ENCODE measurements around the gene MTA3. TPM values are rescaled to one million over a fixed set of nuclear protein-coding genes. Genes with fewer than 3 reads are reported as not detected.

Gene MTA3
- total and polyA plus RNA-seq, 2 of the 8 experiments (the other 6 are each of a cell fraction or from before 2014, with no cell fraction given), result 125 to 184 TPM

- Histone ChIP-seq H4K8ac (ENCODE audit: extremely low read depth, insufficient read depth, low read length) (no peak overlapping the region), H3K9me3 (ENCODE audit: insufficient read depth in 2 of 2, low read depth in 1 of 2, low read length in 1 of 2) (no peaks in the 10 kb centered on the region), H2BK120ac (replicated peaks; ENCODE audit: low read depth, low read length) (no peak overlapping the region), H3K9ac (replicated peaks in 1 of 4; ENCODE audit: extremely low read depth in 1 of 4, low read depth in 3 of 4, low read length in 3 of 4) (no peak overlapping the region), H3K4ac (replicated peaks; ENCODE audit: insufficient read length, low read depth, low read length) (no peak overlapping the region), H3K4me1 (replicated peaks in 1 of 4; ENCODE audit: control insufficient read depth in 3 of 4, insufficient read depth in 4 of 4, low read length in 3 of 4) (peaks cover 0 to 10% (median 2%) of the 10 kb centered on the region in 4 experiments; a peak in 4 of 7 replicates), H3K27me3 (replicated peaks in 1 of 4; ENCODE audit: control insufficient read depth in 3 of 4, extremely low read depth in 1 of 4, insufficient read depth in 3 of 4, low read length in 3 of 4) (peaks cover 0 to 13% (median 10%) of the 10 kb centered on the region in 4 experiments; a peak in 6 of 7 replicates), H3K79me1 (ENCODE audit: low read depth, low read length) (no peaks in the 10 kb centered on the region), H2BK20ac (ENCODE audit: low read length) (no peak overlapping the region), H4K91ac (replicated peaks; ENCODE audit: insufficient read length, low read length) (peak overlapping the region; percentile 37), H3K23ac (ENCODE audit: insufficient read length) (no peak overlapping the region), H2AFZ (ENCODE audit: low read length) (no peak overlapping the region), H3K18ac (ENCODE audit: extremely low read depth, low read length) (no peak overlapping the region), H2BK15ac (ENCODE audit: low read length) (no peak overlapping the region), H3K4me2 (ENCODE audit: insufficient read depth in 1 of 2, low read depth in 2 of 2, low read length in 2 of 2) (no peak overlapping the region), H3K79me2 (ENCODE audit: control insufficient read depth in 1 of 2, insufficient read depth in 2 of 2, low read length in 2 of 2) (no peaks in the 10 kb centered on the region), H3K14ac (ENCODE audit: insufficient read length) (no peak overlapping the region), H4K5ac (ENCODE audit: insufficient read length, low read depth, low read length) (no peak overlapping the region), H3K36me3 (ENCODE audit: control insufficient read depth in 2 of 4, insufficient read depth in 4 of 4, low read length in 3 of 4) (no peaks in the 10 kb centered on the region), H3K27ac (ENCODE audit: low read depth, low read length) (no peak overlapping the region), H3K56ac (replicated peaks; ENCODE audit: insufficient read length, low read depth, low read length) (no peak overlapping the region), H2BK12ac (ENCODE audit: low read depth, low read length) (no peak overlapping the region), H3K23me2 (ENCODE audit: low read depth, low read length) (peaks cover 6% of the 10 kb centered on the region; the same call in 1 of the 2 replicates), H4K20me1 (replicated peaks in 1 of 2; ENCODE audit: control insufficient read depth in 1 of 2, insufficient read depth in 2 of 2, low read length in 2 of 2) (no peaks in the 10 kb centered on the region), H2BK5ac (ENCODE audit: low read depth, low read length) (no peak overlapping the region; the same call in 1 of the 2 replicates), H3K4me3 (ENCODE audit: extremely low read depth in 1 of 4, insufficient read depth in 2 of 4, low read depth in 3 of 4, low read length in 4 of 4) (no peak overlapping the region), H2AK5ac (ENCODE audit: low read depth, low read length) (peak overlapping the region; percentile 75; the same call in 1 of the 2 replicates)
- CTCF ChIA-PET (ENCODE audit: partially characterized antibody), result interaction anchor here (1.0 to 2.7 kb wide), 6 partner anchors 12 to 28 kb away, joined by 3 to 10 read pairs (median 6); no protein-coding TSS in a partner anchor
- no peak for FAIRE-seq
- DNase-seq (ENCODE audit: low read depth in 1 of 2, low spot score in 2 of 2), result no peak
- POLR2A ChIA-PET (ENCODE audit: partially characterized antibody), result interaction anchor here (2.1 kb wide), 1 partner anchor 22 kb away, joined by 7 read pairs; no protein-coding TSS in a partner anchor
- 85% methylated on average over 12 of the region's 12 CpGs; no CpG with 5 or more reads in 1 of the 2 experiments for WGBS, 2 experiments (ENCODE audit: extremely low coverage in 1 of 2, insufficient coverage in 1 of 2, insufficient read length in 1 of 2, insufficient replicate concordance in 2 of 2, low coverage in 1 of 2, low lambda C conversion rate in 2 of 2, missing lambda C conversion rate in 1 of 2)
- TF ChIP-seq SAP30 (IDR thresholded peaks at IDR 0.05; ENCODE audit: insufficient read depth, insufficient replicate concordance, low read length), result no peak
- TF ChIP-seq FOSL1 (IDR thresholded peaks at IDR 0.05; ENCODE audit: insufficient read depth, low read depth, low read length), result no peak
- no peak for TF ChIP-seq KDM5A (IDR thresholded peaks at IDR 0.05; ENCODE audit: low read length)
- TF ChIP-seq HDAC2 (IDR thresholded peaks at IDR 0.05; ENCODE audit: borderline replicate concordance in 1 of 2, low read depth in 2 of 2, low read length in 2 of 2), result no peak
- no peak for TF ChIP-seq BCL11A (IDR thresholded peaks at IDR 0.05; ENCODE audit: low read depth in 2 of 2, low read length in 2 of 2)
- TF ChIP-seq ATF3 (IDR thresholded peaks at IDR 0.05; ENCODE audit: insufficient read depth, low read depth, low read length), result no peak
- TF ChIP-seq ZNF274 (IDR thresholded peaks at IDR 0.05; ENCODE audit: borderline replicate concordance, extremely low read depth, low read length), result no peak
- TF ChIP-seq BRCA1 (IDR thresholded peaks at IDR 0.05; ENCODE audit: low read depth, low read length), result no peak
- no peak for TF ChIP-seq HDAC6 (IDR thresholded peaks at IDR 0.05; ENCODE audit: low read depth, low read length)
Measured at GRCh38 chr2:42787788-42788477, 219.5 kb downstream of the MTA3 start.

All from H1 (cell line).